NT2/D1 (cell line): ENCODE results near the gene NTN4.
A peak's percentile ranks its signal among the peaks of the same experiment; 100 is the strongest.
"Not testable (repeated sequence)": the region's sequence is repeated elsewhere in the genome, so short reads cannot be mapped to it uniquely, and the experiment has no call there.

Experiments used
- DNase-seq: peaks from one replicate; pipeline ENCODE4 v3.0.0-alpha.2; 2011; ENCODE audit warnings: low read depth, low spot score
- H3K27me3 ChIP-seq: 2 replicates; pipeline ENCODE4 v1.6.0; 2011; ENCODE audit warnings: mild to moderate bottlenecking; ENCODE audit not compliant: insufficient read length, insufficient read depth
- H3K36me3 ChIP-seq: 2 replicates; pipeline ENCODE4 v1.6.1; 2011; ENCODE audit warnings: mild to moderate bottlenecking, low read length, mixed read lengths; ENCODE audit not compliant: insufficient read depth, insufficient read length
- H3K4me1 ChIP-seq: 2 replicates; pipeline ENCODE4 v1.5.1; 2011; ENCODE audit not compliant: insufficient read depth, insufficient read length
- H3K4me3 ChIP-seq: 2 replicates; pipeline ENCODE4 v1.5.1; 2011; ENCODE audit warnings: low read depth; ENCODE audit not compliant: insufficient read length
- H3K9ac ChIP-seq: 2 replicates; pipeline ENCODE4 v1.6.0; 2011; ENCODE audit warnings: low read depth; ENCODE audit not compliant: insufficient read length
- H3K9me3 ChIP-seq: 2 replicates; pipeline ENCODE4 v1.5.1; 2011; ENCODE audit warnings: mild to moderate bottlenecking, low read length; ENCODE audit not compliant: insufficient read depth
- SUZ12 ChIP-seq: IDR thresholded peaks from 2 replicates; pipeline ENCODE4 v1.6.1; 2011; ENCODE audit not compliant: insufficient read length, insufficient read depth; ENCODE audit errors: extremely low read depth
- YY1 ChIP-seq: IDR thresholded peaks from 2 replicates; pipeline ENCODE4 v1.6.1; 2011; ENCODE audit not compliant: insufficient read length, insufficient read depth
- ZNF274 ChIP-seq: IDR thresholded peaks from 2 replicates; pipeline ENCODE4 v1.6.1; 2011; ENCODE audit warnings: mild to moderate bottlenecking, low read depth, low read length

NTN4 gene

GRCh38 chr12:95626854-95627253 lies 163.7 kb downstream of the NTN4 start:
- H3K27me3 ChIP-seq, result no peaks in the 10 kb centered on the region
- no peak overlapping the region for H3K9ac ChIP-seq
- no peak overlapping the region for H3K4me3 ChIP-seq
- H3K36me3 ChIP-seq, result no peaks in the 10 kb centered on the region
- DNase-seq, result no peak
- no peaks in the 10 kb centered on the region for H3K9me3 ChIP-seq
- no peak for TF ChIP-seq ZNF274
- TF ChIP-seq SUZ12, result no peak
- no peak for TF ChIP-seq YY1
- H3K4me1 ChIP-seq, result no peaks in the 10 kb centered on the region

- TF ChIP-seq YY1 (no peak), SUZ12 (no peak), ZNF274 (no peak)
- no peaks in the 10 kb centered on the region for H3K36me3 ChIP-seq
- H3K4me3 ChIP-seq, result no peak overlapping the region
- H3K9me3 ChIP-seq, result no peaks in the 10 kb centered on the region
- H3K4me1 ChIP-seq, result no peaks in the 10 kb centered on the region
- no peak overlapping the region for H3K9ac ChIP-seq
- no peak for DNase-seq
- no peaks in the 10 kb centered on the region for H3K27me3 ChIP-seq
These were observed 165.6 kb downstream of the NTN4 start for GRCh38 chr12:95625012-95625411.

DNA sequence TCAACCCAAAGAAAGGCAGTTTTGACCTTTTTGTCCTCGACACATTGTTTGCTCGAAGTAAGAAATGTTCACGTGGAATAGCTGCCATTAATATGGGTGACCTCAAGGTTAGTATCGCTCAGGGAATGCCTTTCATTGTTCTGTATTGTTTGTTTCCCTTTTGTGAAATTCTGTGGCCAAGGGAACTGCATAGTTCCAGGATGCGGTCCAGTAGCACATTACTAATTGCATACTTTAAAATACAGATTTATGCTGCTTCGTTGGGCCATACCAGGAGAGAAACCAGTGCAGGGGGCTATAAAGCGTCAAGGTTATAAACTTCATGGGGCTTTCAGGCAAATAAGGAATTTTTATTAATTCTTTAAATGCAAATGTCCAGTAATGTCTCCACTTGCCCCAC lies 166.0 kb downstream of the NTN4 start:
- Histone ChIP-seq H3K9ac (no peak overlapping the region), H3K9me3 (no peaks in the 10 kb centered on the region), H3K36me3 (no peaks in the 10 kb centered on the region), H3K4me1 (no peaks in the 10 kb centered on the region), H3K27me3 (no peaks in the 10 kb centered on the region), H3K4me3 (no peak overlapping the region)
- TF ChIP-seq SUZ12, result no peak
- no peak for TF ChIP-seq ZNF274
- TF ChIP-seq YY1, result no peak
- DNase-seq, result no peak

GRCh38 chr12:95623554-95624170 lies 166.9 kb downstream of the NTN4 start:
- TF ChIP-seq SUZ12 (no peak), ZNF274 (no peak), YY1 (no peak)
- DNase-seq, result peak; percentile 96
- H3K36me3 ChIP-seq, result no peaks in the 10 kb centered on the region
- H3K27me3 ChIP-seq, result no peaks in the 10 kb centered on the region
- no peaks in the 10 kb centered on the region for H3K9me3 ChIP-seq
- no peak overlapping the region for H3K4me3 ChIP-seq
- no peaks in the 10 kb centered on the region for H3K4me1 ChIP-seq
- no peak overlapping the region for H3K9ac ChIP-seq

DNA sequence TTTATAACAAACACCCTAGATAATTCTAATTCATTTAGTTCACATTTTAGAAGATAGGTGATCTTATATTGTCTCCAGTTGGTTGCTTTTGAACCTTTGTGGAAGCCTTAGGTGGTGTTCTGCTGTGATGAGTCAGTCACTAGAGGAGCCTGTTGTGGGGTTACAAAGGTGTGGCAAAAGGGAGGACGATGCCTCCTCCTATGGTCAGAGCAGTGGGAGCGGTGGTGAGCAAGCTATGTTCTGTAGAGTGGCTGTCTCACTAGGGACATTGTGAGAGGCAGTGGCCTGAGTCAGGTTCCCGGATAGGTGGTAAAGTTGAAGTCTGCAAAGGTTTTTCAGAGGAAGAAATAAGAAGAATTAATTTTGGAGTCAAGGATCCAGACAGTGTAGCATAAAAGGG lies 167.7 kb downstream of the NTN4 start:
- Histone ChIP-seq H3K4me1 (no peaks in the 10 kb centered on the region), H3K9me3 (no peaks in the 10 kb centered on the region), H3K4me3 (no peak overlapping the region), H3K36me3 (no peaks in the 10 kb centered on the region), H3K9ac (no peak overlapping the region), H3K27me3 (no peaks in the 10 kb centered on the region)
- no peak for DNase-seq
- no peak for TF ChIP-seq YY1
- TF ChIP-seq SUZ12, result no peak

- no peak for DNase-seq
- H3K4me1 ChIP-seq, result no peaks in the 10 kb centered on the region
- H3K27me3 ChIP-seq, result no peaks in the 10 kb centered on the region
- H3K36me3 ChIP-seq, result no peaks in the 10 kb centered on the region
- no peak for TF ChIP-seq SUZ12
- TF ChIP-seq YY1, result no peak
- TF ChIP-seq ZNF274, result no peak
- no peak overlapping the region for H3K9ac ChIP-seq
- H3K9me3 ChIP-seq, result no peaks in the 10 kb centered on the region
- no peak overlapping the region for H3K4me3 ChIP-seq
These were observed 168.8 kb downstream of the NTN4 start for GRCh38 chr12:95621725-95622124.

GRCh38 chr12:95620171-95620570 lies 170.4 kb downstream of the NTN4 start:
- no peak for TF ChIP-seq ZNF274
- no peak for TF ChIP-seq YY1
- TF ChIP-seq SUZ12, result no peak
- H3K4me3 ChIP-seq, result no peak overlapping the region
- no peaks in the 10 kb centered on the region for H3K9me3 ChIP-seq
- DNase-seq, result no peak
- no peaks in the 10 kb centered on the region for H3K4me1 ChIP-seq
- no peaks in the 10 kb centered on the region for H3K27me3 ChIP-seq
- no peaks in the 10 kb centered on the region for H3K36me3 ChIP-seq
- no peak overlapping the region for H3K9ac ChIP-seq

DNA sequence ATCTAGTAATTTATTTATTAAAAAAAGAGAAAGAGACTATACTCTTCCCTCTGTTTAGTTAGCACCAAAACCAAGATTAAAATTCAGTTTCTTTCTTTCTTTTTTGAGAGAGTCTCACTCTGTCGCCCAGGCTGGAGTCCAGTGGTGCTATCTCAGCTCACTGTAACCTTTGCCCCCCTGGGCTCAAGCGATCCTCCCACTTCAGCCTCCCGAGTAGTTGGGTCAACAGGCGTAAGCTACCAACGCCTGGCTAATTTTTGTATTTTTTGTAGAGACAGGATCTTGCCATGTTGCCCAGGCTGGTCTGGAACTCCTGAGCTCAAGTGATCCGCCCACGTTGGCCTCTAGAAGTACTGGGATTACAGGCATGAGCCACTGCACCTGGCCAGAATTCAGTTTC lies 174.1 kb downstream of the NTN4 start:
- H3K4me1 ChIP-seq, H3K4me3 ChIP-seq, H3K9ac ChIP-seq, H3K9me3 ChIP-seq, H3K36me3 ChIP-seq, DNase-seq, H3K27me3 ChIP-seq: not testable (repeated sequence)
